GM19372 (cell line): Measurements from ENCODE around the gene APOBEC3B.
"Not testable (repeated sequence)": the region's sequence is repeated elsewhere in the genome, so short reads cannot be mapped to it uniquely, and the experiment has no call there.

ENCODE experiments used
- ATAC-seq: cut with Tn5 transposase; IDR thresholded peaks from one replicate; pipeline ENCODE4 v1.9.1; 2021; ENCODE audit warnings: mild to moderate bottlenecking, low read depth, moderate library complexity; ENCODE audit not compliant: unreplicated experiment

APOBEC3B gene

DNA sequence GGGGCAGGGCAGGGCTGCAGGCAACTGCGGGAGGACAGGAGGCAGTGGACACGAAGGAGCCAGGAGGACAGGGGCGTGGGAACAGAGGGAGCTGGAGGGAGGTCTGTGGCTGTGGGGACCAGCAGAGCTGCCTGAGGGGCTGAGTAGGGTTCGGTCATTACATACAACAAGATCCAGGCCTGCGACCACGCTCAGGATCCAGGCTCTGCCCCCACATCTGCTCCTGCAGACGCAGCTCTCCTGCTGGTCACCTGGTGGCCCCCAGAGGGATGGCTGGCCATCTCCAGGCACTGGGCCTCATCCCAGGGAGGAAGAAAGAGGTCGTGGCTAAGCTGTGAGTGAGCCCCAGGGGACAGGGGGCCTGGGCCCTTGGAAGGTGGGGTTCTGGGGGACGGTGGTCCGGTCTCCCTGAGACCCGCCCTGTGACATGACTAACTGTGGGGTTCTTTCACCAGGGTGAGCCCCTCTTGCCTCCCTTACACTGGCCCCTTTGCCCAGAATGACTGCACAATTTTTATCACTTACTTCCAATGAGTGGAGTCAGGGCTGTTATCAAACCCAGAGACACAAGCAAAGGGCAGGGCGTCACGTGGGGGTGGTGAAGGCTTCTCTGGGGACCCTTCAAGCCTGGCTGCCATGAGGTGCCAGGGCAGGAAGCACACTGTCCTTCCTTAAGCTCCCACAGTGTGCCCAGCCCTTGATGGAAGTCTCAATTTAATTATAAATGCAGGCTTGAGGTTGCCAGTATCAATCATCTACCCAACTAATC, 31.4 kb upstream of the APOBEC3B start:
- ATAC-seq: no peak

DNA sequence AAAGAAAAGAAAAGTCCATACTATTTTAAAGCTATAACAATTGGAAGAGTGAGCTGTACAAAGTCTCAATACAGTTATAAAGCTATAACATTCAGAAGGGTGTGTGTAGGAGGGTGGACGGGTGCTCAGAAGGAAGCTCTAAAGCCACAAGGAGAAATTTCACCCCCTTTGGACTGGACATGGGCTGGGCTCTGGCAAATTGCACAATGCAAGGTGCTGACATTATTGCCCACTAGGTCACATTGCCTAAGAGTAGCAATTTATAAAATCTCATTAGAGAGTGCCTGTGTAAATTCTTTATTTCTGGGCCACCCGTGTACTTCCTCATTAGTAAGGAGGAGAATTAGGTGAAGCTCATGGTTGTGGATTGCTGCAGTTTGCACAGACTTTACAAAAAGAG, 30.4 kb upstream of the APOBEC3B start:
- no peak for ATAC-seq

DNA sequence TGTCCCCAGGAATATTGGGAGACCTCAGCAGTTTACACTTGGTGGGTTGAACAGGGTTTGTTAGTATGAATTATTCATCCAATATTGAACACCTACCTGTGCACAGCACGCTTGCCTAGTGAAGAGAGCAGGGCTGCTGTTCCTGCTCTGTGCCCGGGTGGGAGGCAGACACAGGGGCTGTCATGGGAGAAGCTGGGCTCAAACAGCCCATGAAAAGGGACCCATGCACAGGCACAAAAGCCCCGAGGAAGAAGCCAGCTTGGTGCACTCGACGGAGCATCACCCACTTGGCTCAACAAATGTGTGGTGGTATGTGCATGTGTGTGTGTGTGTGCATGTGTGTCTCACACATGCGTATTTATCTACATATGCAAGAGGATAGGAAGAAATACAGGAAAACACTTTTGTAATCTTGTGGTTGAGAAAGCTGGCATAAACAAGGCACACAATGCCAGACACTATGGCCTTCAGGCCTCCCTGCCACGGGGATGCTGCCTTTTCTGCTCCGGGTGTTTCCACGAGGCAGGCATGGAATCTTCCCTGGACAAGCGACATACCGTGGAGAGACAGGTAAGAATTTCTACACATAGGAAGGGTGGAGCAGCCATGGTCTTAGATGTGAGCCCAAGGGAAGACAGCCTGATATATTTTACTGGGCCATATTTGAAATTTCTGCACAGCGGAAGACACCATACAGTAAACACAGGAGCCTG, 29.7 kb upstream of the APOBEC3B start:
- no peak for ATAC-seq

DNA sequence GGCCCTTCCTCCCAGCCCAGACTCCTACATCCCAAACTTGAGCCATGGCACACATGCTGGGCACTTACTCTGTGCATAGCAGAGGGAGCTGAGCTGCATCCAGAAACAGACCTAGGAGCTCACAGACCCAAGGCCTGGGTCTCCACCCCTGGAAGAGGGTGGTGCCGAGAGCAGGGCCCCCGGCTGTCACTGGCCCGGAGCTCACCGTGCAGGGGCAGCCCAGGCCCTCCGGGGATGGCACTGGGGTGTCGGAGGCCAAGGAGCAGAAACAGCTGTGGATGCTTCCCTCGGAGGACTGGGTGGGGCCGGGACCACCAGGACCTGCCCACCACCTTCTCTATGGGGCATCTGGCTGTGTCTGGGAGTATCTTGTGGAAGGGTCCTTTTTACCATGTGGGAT, 29.1 kb upstream of the APOBEC3B start:
- ATAC-seq: no peak

DNA sequence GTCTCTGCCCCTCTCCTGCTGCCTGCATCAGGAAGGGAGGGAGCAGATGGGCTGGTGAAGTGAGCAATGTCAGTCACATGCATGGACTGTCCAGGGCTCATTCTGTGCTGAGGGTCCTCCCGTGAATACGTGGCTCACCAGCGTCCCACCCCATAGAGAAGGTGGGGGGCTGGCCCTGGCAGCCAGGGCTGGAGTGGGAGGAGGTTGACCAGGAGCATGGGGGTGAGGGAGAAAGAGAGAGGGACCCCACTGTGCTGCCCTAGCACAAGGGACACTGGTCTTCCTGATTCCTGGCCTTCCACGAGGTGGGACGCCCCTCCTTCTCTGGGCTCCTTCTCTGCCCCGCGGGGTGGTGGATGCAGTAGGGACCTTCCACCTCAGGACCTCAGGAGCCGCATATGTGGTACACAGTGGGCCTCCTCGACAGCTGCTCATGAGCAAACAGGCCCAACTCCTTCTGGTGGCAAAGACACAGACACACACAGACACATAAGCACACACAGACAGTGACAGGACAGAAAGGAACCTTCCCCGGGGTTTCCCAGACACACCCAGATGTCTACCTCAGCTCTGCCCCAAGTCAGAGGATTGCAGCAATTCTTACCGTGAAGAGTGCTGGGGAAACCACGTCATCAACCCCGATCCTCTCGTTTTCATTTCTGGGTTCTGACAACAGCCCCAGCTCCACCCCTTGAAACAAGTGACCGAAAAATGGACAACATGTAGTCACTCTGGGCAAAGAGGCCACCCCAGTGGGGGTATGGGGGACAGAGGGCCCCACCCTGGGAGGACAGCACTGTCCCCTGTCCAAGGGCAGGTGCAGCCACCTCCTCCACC, 28.4 kb upstream of the APOBEC3B start:
- ATAC-seq: no peak

DNA sequence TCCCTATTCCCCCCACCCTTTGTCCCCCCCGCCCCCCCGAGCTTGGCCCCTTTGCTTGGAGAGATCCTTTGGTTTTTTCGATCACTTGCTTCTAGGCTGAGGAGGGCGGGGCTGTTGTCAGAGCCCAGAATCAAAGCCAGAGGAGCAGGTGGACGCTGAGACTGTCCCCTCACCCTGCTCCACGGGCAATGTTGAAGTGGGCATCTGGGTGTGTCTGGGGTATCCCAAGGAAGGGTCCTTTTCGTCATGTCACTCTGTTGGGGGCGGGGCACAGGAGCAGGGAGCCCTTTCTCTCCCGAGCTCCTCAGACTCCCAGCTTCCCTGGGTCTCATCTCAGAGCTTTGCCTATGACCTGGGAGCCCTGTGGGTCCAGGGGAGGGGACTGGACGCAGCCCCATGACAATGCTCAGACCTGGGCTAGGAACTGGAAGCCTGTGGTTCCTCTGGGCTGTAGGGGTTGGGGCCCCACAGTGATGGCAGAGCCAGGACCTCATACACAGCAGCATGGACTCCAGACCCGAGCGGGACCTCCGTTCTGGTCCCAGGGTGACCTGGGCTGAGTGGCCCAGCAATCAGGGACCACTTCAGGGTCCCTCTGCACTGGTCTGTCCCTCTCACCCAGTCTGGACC, 27.6 kb upstream of the APOBEC3B start:
- no peak for ATAC-seq

DNA sequence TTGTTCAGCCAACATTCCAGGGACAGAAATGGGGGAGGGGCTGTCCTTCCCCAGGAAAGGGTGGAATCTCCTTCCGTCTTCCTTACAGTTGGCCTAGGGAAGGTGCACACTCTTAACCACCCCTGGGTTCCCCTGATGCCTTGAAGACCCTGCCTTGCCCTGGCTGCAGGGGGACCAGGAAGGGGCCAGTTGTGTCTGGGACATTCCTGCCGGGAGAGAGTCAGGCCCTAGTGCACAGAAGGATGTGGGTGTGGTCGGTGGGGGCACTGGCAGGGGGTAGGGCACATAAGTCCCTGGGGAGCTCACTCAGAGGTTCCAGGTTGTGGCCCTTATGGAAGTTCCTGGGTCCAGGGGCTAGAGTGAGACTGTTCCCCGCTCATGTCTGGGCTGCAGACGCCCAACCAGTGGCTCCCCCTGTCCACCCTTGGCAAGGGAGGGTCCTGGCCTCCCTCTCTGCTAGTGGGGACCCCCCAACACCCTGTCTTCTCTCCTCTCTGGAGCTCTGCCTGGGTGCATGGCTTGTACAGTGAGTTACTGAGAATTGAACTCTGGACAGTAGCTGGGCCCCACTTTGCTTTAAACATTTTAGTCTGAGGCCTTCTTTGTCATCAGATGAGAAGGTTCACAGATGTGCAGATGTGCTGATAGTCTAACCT, 26.8 kb upstream of the APOBEC3B start:
- no peak for ATAC-seq

DNA sequence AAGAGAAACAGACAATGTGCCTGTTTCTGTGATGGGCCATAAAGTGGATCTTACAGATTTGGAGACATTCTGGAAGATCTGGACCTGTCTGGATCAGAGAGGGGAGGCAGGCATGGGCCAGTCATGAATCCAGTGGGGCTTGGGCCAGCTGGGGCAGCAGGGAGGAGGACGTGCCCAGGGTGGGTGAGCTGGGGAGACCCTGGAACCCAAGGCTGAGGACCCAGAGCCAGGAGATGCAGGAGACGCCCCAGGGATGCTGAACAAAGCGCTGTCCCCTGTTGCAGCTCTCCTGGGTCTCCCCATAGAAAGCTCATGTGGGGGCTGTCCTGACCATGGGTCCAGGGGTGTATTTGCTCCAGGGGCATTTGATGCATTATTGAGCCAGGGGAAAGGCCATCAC, 26.2 kb upstream of the APOBEC3B start:
- no peak for ATAC-seq

DNA sequence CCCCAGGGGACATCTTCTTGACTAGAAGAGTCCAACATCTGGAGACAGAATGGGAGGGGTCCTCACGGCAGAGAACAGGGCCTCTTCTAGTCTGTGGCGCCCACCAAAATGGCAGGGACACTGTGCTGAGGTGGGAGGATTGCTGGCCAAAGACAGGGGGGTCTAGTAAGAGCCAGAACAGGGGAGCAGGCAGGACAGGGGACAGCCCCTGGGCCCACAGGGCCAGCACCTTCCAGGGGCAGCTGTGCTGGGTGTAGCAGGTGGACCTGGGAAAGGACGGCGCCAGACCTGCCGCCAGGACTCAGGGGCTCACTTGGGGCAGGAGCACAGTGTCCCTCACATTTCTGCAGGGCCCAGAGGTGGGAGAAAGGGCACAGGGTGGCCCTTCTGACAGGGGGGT, 25.6 kb upstream of the APOBEC3B start:
- no peak for ATAC-seq

DNA sequence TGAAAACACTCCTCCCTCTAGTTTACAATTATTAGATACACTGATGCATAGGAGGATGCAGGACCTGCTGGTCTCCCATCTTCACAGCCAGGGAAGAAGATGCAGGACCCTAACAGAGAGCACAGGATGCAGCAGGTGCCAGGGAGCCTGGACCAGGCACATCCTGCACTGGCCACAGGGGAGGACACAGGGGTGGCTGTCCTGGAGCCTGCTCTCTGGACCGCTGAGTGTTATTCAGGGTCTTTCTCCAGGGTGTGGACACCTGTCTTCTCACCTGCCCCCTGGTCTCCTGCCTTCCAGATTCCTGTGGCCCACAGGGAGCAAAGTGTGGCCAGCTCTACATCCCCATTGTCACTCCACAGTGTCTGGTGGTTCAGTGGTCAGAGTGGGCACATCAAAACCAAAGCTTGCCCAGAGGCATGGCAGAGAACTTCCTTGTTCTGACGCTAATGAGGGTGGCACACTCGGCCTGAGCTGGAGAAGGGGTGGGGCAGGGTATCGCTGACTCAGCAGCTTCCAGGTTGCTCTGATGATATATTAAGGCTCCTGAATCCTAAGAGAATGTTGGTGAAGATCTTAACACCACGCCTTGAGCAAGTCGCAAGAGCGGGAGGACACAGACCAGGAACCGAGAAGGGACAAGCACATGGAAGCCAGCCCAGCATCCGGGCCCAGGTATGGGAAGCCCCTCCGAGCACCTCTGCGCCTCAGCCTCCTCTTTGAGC, 24.9 kb upstream of the APOBEC3B start, which contains the start of gene APOBEC3A:
Gene APOBEC3A (plus strand): TSS at position 564 of the 725 bp plus-strand sequence. CDS start 83 bp downstream, at position 647.
- no peak for ATAC-seq

DNA sequence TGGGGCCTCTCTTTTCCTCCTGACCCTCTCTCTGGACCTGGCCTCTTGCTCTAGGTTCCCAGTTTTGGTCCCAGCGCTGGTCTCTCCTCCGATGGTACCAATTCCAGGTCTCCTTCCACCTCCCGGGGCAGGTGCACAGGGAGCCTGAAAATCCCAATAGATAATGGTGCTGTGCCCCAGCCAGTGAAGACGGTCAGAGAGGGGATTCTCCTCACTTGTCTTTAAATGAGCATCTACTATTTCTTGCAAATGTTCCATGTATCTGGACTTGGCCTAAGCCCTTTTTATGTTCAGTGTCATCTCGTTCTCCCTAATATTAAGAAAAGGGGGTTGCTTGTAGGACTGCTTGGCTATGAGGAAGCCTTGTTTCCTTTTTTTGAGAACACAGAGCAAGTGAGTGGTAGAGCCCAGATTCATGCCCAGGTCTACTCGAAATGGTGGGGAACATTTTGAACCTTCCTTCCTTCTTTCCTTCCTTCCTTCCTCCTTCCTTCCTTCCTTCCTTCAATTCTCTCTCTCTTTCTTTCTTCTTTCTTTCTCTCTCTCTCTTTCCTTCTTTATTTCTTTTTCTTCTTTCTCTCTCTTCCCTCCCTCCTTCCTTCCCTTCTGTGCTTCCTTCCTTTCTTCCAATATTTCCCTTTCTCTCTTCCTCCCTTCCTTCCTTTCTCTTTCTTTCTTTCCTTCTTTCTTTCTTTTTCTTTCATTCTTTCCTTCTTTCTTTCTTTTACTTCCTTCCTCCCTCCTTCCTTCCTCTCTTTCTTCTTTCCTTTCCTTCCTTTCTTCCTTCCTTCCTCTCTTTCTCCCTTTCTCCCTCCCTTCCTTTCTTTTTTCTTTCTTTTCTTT, 24.1 kb upstream of the APOBEC3B start:
- no peak for ATAC-seq

DNA sequence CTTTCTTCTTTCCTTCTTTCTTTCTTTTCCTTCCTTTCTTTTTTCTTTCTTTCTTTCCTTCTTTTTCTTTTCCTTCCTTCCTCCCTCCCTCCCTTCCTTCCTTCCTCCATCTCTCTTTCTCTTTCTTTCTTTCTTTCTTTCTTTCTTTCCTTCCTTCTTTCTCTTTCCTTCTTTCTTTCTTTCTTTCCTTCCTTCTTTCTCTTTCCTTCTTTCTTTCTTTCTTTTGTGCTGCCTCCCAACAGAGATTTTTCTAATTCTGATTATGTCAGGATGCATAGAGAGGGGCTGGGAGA, 23.6 kb upstream of the APOBEC3B start:
- not testable (repeated sequence) for ATAC-seq

DNA sequence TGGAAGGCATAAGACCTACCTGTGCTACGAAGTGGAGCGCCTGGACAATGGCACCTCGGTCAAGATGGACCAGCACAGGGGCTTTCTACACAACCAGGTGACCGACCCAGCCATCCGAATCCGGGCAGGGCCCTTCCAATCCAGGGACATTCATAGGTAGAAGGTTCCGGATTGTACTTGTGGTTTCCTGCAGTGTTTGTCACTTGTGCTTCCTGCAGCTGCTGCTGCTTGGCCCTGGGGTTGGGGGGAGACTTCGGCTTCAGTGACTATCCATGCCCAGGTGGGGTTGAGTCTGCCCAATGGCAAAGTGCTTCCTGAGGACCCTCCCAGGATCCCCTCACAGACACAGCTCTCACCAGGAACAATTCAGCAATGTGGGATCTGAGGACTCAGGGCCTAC, 22.6 kb upstream of the APOBEC3B start:
- no peak for ATAC-seq

DNA sequence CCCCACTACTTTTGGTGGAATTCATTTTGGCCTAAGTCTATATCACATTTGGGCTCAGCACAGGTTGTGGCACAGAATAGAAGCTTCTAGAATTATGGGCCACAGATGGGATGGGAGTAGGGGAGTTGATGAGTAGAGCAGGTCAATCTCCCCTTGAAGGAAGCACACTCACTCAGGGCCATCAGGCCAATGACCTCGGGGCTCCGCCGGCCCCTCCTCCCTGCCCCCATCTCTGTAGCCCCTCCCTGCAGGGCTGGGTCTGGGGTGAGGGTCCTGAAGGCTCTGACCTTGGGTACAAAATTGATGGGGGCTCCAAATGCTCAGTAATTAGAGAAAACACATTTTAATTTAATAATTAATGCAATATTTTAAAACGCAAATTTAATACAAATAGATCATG, 21.5 kb upstream of the APOBEC3B start:
- ATAC-seq: not testable (repeated sequence)

DNA sequence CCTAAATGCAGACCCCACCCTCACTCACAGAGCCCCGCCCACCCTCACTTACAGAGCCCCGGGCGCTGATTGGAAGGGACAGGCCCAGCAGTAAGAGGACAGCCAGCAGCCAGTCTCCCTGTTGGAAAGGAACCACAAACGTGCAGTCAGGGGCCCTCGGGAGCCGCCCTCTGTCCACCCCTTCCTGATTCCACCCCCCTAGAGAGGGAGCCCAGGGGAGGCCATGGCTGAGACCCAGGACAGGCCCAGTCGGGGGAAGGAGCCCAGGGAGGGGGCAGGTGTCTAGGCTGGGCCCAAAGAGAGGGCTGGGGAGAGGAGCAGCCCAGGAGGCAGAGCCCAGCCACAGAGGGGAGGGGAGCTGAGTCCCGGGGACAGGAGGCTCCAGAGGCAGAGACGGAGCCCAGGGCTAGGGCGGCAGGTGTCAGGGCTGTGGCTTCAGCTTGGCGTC, 18.8 kb upstream of the APOBEC3B start:
- not testable (repeated sequence) for ATAC-seq

DNA sequence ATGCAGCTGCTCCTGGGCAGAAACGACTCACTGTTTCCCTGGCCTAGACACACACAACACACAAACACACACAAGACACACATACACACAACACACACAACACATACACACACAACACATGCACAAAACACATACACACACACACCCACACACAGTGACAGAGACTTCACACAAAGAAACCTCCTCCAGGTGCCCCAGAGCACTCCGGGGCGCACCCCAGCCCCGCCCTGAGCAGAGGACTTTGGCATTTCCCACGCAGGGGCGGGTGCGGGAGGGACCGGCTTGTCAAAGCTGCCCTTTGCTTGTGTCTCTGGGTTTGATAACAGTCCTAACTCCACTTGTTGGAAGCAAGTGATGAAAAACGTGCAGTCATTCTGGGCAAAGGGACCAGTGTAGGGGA, 18.3 kb upstream of the APOBEC3B start:
- ATAC-seq: no peak

DNA sequence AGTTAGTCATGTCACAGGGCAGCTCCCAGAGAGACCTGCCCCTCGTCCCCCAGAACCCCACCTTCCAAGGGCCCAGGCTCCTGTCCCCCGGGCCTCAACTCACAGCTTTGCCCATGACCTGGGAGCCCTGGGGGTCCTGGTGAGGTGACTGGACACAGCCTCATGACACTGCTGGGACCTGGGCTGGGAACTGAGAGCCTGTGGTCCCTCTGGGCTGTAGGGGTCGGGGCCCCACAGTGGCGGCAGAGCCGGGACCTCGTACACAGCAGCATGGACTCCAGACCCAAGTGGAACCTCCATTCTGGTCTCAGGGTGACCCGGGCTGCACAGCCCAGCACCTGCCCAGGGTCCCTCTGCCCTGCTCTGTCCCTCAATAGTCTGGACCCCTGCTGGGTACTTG, 17.8 kb upstream of the APOBEC3B start:
- no peak for ATAC-seq

DNA sequence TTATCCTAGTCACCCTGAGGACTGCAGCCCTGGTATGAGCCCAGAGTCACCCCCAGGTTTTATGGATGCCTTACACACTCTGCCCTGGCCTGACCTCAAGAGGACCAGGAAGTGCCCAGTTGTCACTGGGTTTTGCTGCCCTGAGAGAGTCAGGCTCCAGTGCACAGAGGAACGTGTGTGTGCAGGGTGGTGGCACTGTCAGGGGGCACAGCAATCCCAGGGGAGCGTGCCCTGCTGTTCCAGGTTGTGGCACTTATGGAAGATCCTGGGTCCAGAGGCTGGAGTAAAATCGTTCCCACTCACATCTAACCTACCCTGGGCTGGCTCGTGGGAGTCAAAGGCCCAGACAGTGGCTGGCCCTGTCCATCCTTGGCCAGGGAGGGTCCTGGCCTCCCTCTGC, 17.2 kb upstream of the APOBEC3B start:
- no peak for ATAC-seq
